Colonic mucosa (tissue), 4 donors: ENCODE measurements around the gene RIC3. TPM values are rescaled to one million over a fixed set of nuclear protein-coding genes. Genes with fewer than 3 reads are reported as not detected.

Experiments
- DNase-seq: peaks from one replicate; pipeline ENCODE4 v3.0.0-alpha.2; 2020
- H3K27ac ChIP-seq: fragments of 200-600 bp; one replicate; pipeline ENCODE4 v1.8.0; 2021
- H3K27me3 ChIP-seq: fragments of 200-600 bp; one replicate; pipeline ENCODE4 v1.8.0; 2021
- H3K36me3 ChIP-seq: fragments of 200-600 bp; one replicate; pipeline ENCODE4 v1.8.0; 2021
- H3K4me1 ChIP-seq: fragments of 200-600 bp; one replicate; pipeline ENCODE4 v1.8.0; 2021; ENCODE audit warnings: mild to moderate bottlenecking
- H3K4me3 ChIP-seq: fragments of 200-600 bp; one replicate; pipeline ENCODE4 v1.8.0; 2021
- H3K9ac ChIP-seq, 2 donors: one replicate each; pipeline ENCODE4 v1.7.0; 2013; ENCODE audit warnings: control low read depth in 2 of 2, low read depth in 2 of 2, low read length in 2 of 2
- H3K9me3 ChIP-seq: fragments of 200-600 bp; one replicate; pipeline ENCODE4 v1.8.0; 2021
- CTCF ChIP-seq: fragments of 200-600 bp; IDR thresholded peaks from one replicate; pipeline ENCODE4 v1.8.0; 2022; ENCODE audit warnings: antibody characterized with exemption, mild to moderate bottlenecking
- intact Hi-C: fragments of 100-400 bp; cut with DNase I; formaldehyde crosslinking; loops from one replicate; pipeline ENCODE4 v1.14.1; 2022
- total RNA-seq, 2 donors: library from RNA; stranded (reverse); fragmentation: NEBNext Ultra II Directional in 1 of 2; extraction: Animal tissue kit (Norgen Biotek cat#: 25700) in 1 of 2; gene quantifications; one replicate each; pipeline ENCODE4 v1.2.1, GENCODE V29; 2021
- donor health status: healthy.
- donor health status: DM: no; HTN: no; CAD: no.
- donor health status: DM: no; HTN: no; CAD: no.

Gene RIC3
- total RNA-seq, 2 donors from 2014 or later, result 0.79 to 2.0 TPM

- no peaks in the 10 kb centered on the region for H3K4me1 ChIP-seq
- DNase-seq, result no peak
- no peaks in the 10 kb centered on the region for H3K36me3 ChIP-seq
- no peaks in the 10 kb centered on the region for H3K9me3 ChIP-seq
- no peak overlapping the region for H3K4me3 ChIP-seq
- H3K9ac ChIP-seq, result no peak overlapping the region
- no peak overlapping the region for H3K27ac ChIP-seq
- no peaks in the 10 kb centered on the region for H3K27me3 ChIP-seq
- intact Hi-C loops, result no loop called here
- TF ChIP-seq CTCF, result no peak
Observed at GRCh38 chr11:8204025-8204424, 35.2 kb upstream of the RIC3 start.

- H3K9me3 ChIP-seq, result no peaks in the 10 kb centered on the region
- H3K4me3 ChIP-seq, result no peak overlapping the region
- no peak overlapping the region for H3K9ac ChIP-seq
- intact Hi-C loops, result no loop called here
- H3K4me1 ChIP-seq, result no peaks in the 10 kb centered on the region
- no peaks in the 10 kb centered on the region for H3K27me3 ChIP-seq
- no peak for TF ChIP-seq CTCF
- H3K36me3 ChIP-seq, result no peaks in the 10 kb centered on the region
- no peak overlapping the region for H3K27ac ChIP-seq
- DNase-seq, result no peak
Observed at GRCh38 chr11:8203414-8203715, 34.5 kb upstream of the RIC3 start.

GRCh38 chr11:8202516-8203413 is 33.9 kb upstream of the RIC3 start:
- intact Hi-C loops, result no loop called here
- no peak for DNase-seq
- Histone ChIP-seq H3K4me3 (no peak overlapping the region), H3K36me3 (no peaks in the 10 kb centered on the region), H3K27ac (no peak overlapping the region), H3K4me1 (no peaks in the 10 kb centered on the region), H3K9ac (no peak overlapping the region), H3K27me3 (no peaks in the 10 kb centered on the region), H3K9me3 (no peaks in the 10 kb centered on the region)
- no peak for TF ChIP-seq CTCF

- Histone ChIP-seq H3K27me3 (no peaks in the 10 kb centered on the region), H3K27ac (no peak overlapping the region), H3K36me3 (no peaks in the 10 kb centered on the region), H3K4me1 (no peaks in the 10 kb centered on the region), H3K4me3 (no peak overlapping the region), H3K9ac (no peak overlapping the region), H3K9me3 (no peaks in the 10 kb centered on the region)
- intact Hi-C loops, result no loop called here
- DNase-seq, result no peak
- no peak for TF ChIP-seq CTCF
Observed at GRCh38 chr11:8201644-8202365, 33.0 kb upstream of the RIC3 start.

- H3K4me1 ChIP-seq, result no peaks in the 10 kb centered on the region
- intact Hi-C loops, result no loop called here
- no peak for TF ChIP-seq CTCF
Observed at GRCh38 chr11:8199676-8200075, 30.9 kb upstream of the RIC3 start.

More at GRCh38 chr11:8199676-8200075, 30.9 kb upstream of the RIC3 start:
- no peaks in the 10 kb centered on the region for H3K9me3 ChIP-seq
- no peak overlapping the region for H3K27ac ChIP-seq
- H3K27me3 ChIP-seq, result no peaks in the 10 kb centered on the region
- no peak for DNase-seq
- H3K4me3 ChIP-seq, result no peak overlapping the region
- no peak overlapping the region for H3K9ac ChIP-seq
- H3K36me3 ChIP-seq, result no peaks in the 10 kb centered on the region
